Neural cell (in vitro differentiated cells): ENCODE data around the gene ATP6V1F. TPM values are rescaled to one million over a fixed set of nuclear protein-coding genes. Genes with fewer than 3 reads are reported as not detected.

ENCODE experiments used
- H2AFZ ChIP-seq: fragments of 200-600, 300-800 bp; sonication (generic), shearing (Covaris generic); 2 replicates; pipeline ENCODE4 v1.6.0; 2014; ENCODE audit warnings: low read depth, mild to moderate bottlenecking, antibody characterized with exemption, low read length, moderate library complexity
- H3F3A ChIP-seq: fragments of 200-600 bp; shearing (Covaris generic); 2 replicates; pipeline ENCODE4 v1.6.1; 2016; ENCODE audit warnings: mild to moderate bottlenecking, moderate library complexity, mixed read lengths, antibody characterized with exemption, low read length; ENCODE audit not compliant: insufficient read depth, poor library complexity, severe bottlenecking
- H3K27ac ChIP-seq: fragments of 200-600, 300-800 bp; sonication (generic), shearing (Covaris generic); 2 replicates; pipeline ENCODE4 v1.5.1; 2014; ENCODE audit warnings: mild to moderate bottlenecking, low read length, moderate library complexity
- H3K27me3 ChIP-seq: fragments of 300-800, 200-600 bp; sonication (generic), shearing (Covaris generic); 2 replicates; pipeline ENCODE4 v1.6.0; 2014; ENCODE audit warnings: mild to moderate bottlenecking, low read depth, low read length, moderate library complexity; ENCODE audit not compliant: insufficient read depth
- H3K36me3 ChIP-seq: fragments of 300-800, 200-600 bp; sonication (generic), shearing (Covaris generic); 2 replicates; pipeline ENCODE4 v1.5.1; 2014; ENCODE audit warnings: mild to moderate bottlenecking, antibody characterized with exemption, low read length, moderate library complexity; ENCODE audit not compliant: insufficient read depth
- H3K4me2 ChIP-seq: fragments of 300-800, 200-600 bp; sonication (generic), shearing (Covaris generic); 2 replicates; pipeline ENCODE4 v1.6.0; 2014; ENCODE audit warnings: mild to moderate bottlenecking, low read length
- H3K4me3 ChIP-seq: fragments of 300-800, 200-600 bp; sonication (generic), shearing (Covaris generic); 2 replicates; pipeline ENCODE4 v1.5.1; 2014; ENCODE audit warnings: mild to moderate bottlenecking, low read length, moderate library complexity
- H3K79me2 ChIP-seq: fragments of 200-600 bp; shearing (Covaris generic); replicated peaks from 2 replicates; pipeline ENCODE4 v1.6.0; 2014; ENCODE audit warnings: mild to moderate bottlenecking, low read length, moderate library complexity; ENCODE audit not compliant: insufficient read depth
- H3K9ac ChIP-seq: fragments of 300-800, 200-600 bp; sonication (generic), shearing (Covaris generic); 2 replicates; pipeline ENCODE4 v1.6.1; 2016; ENCODE audit warnings: mild to moderate bottlenecking, low read length, mixed read lengths
- H3K9me2 ChIP-seq: fragments of 200-600 bp; shearing (Covaris generic); 2 replicates; pipeline ENCODE4 v1.6.1; 2016; ENCODE audit warnings: mild to moderate bottlenecking, low read length, mixed read lengths; ENCODE audit not compliant: insufficient read depth
- H3K9me3 ChIP-seq: fragments of 200-600, 300-800 bp; sonication (generic), shearing (Covaris generic); 2 replicates; pipeline ENCODE4 v1.6.1; 2016; ENCODE audit warnings: mild to moderate bottlenecking, mixed run types, low read length, moderate library complexity, mixed read lengths
- H4K20me1 ChIP-seq: fragments of 200-600 bp; shearing (Covaris generic); 2 replicates; pipeline ENCODE4 v1.6.1; 2016; ENCODE audit warnings: mild to moderate bottlenecking, mixed run types; ENCODE audit not compliant: insufficient read depth
- CTCF ChIP-seq: fragments of 450-650 bp; IDR thresholded peaks from 2 replicates; pipeline ENCODE4 v1.5.1; 2014; ENCODE audit warnings: antibody characterized with exemption, mild to moderate bottlenecking, moderate library complexity; ENCODE audit not compliant: poor library complexity, severe bottlenecking
- EP300 ChIP-seq: fragments of 450-650 bp; conservative IDR thresholded peaks from 2 replicates; pipeline ENCODE4 v1.6.1; 2014; ENCODE audit warnings: antibody characterized with exemption, mild to moderate bottlenecking, moderate library complexity; ENCODE audit not compliant: poor library complexity, severe bottlenecking
- EZH2 ChIP-seq: fragments of 200-600, 300-800 bp; shearing (Covaris generic), sonication (generic); IDR thresholded peaks from 2 replicates; pipeline ENCODE4 v1.6.1; 2014; ENCODE audit warnings: antibody characterized with exemption, low read length, borderline replicate concordance, mild to moderate bottlenecking; ENCODE audit not compliant: insufficient read depth, poor library complexity, severe bottlenecking
- MXI1 ChIP-seq: fragments of 450-650 bp; conservative IDR thresholded peaks from 2 replicates; pipeline ENCODE4 v1.6.1; 2014; ENCODE audit warnings: antibody characterized with exemption, mild to moderate bottlenecking; ENCODE audit not compliant: poor library complexity, severe bottlenecking
- POLR2AphosphoS5 ChIP-seq: IDR thresholded peaks from 2 replicates; pipeline ENCODE4 v1.6.1; 2012
- RAD21 ChIP-seq: fragments of 450-650 bp; conservative IDR thresholded peaks from 2 replicates; pipeline ENCODE4 v1.6.1; 2014; ENCODE audit warnings: antibody characterized with exemption, mild to moderate bottlenecking, moderate library complexity
- SMC3 ChIP-seq: fragments of 450-650 bp; conservative IDR thresholded peaks from 2 replicates; pipeline ENCODE4 v1.6.1; 2014; ENCODE audit warnings: antibody characterized with exemption, mild to moderate bottlenecking, moderate library complexity; ENCODE audit not compliant: poor library complexity
- TAF1 ChIP-seq: IDR thresholded peaks from 2 replicates; pipeline ENCODE4 v1.6.1; 2012; ENCODE audit warnings: low read depth
- polyA plus RNA-seq: library from polyadenylated mRNA; depleted of rRNA; stranded (reverse); fragments of >200 nt; gene quantifications from 2 replicates; pipeline ENCODE4 v1.2.3, GENCODE V29; 2014
- TF ChIP-seq, protein P1 (sequence below): IDR thresholded peaks from 2 replicates; pipeline ENCODE4 v1.6.1; 2012; ENCODE audit warnings: borderline replicate concordance

ATP6V1F gene
- polyA plus RNA-seq, 1 donor from 2014 or later = 246 TPM

DNA sequence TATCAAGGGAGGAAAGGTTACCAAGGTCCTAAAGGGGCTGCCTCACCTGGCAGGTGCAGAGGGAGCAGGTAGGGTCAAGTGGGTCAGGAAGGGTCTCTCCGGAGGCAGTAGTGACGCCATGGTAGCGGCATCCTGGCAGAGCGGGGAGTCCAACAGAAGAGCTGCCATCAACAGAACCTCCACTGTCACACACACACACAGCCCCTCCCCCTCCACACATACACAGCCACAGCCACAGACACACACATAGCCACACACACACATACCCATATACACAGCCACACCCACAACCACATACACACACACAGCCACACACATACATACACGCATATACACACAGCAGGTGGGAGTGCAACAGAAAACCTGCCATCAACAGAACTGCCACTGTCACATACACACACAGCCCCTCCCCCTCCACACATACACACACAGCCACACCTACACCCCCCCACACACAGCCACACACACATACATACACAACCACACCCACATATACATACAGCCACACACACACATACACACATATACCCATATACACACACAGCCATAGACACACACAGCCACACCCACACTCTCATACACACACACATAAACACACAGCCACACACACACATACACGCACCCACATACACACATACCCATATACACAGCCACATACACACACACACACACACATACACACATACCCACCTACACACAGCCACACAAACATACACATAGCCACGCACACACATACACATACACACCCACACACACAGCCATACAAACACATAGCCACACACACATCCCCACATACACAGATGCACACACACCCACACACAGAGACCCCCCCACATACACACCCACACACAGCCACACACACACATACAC, 24.7 kb downstream of the ATP6V1F start:
- H2AFZ ChIP-seq = no peak overlapping the region

GRCh38 chr7:128888039-128888755, 25.5 kb downstream of the ATP6V1F start:
- Histone ChIP-seq H3K27ac (no peak overlapping the region), H4K20me1 (no peaks in the 10 kb centered on the region), H3K4me2 (no peak overlapping the region), H2AFZ (no peak overlapping the region), H3F3A (no peaks in the 10 kb centered on the region), H3K36me3 (no peaks in the 10 kb centered on the region), H3K9me2 (no peaks in the 10 kb centered on the region), H3K9ac (no peak overlapping the region), H3K9me3 (no peaks in the 10 kb centered on the region), H3K79me2 (no peaks in the 10 kb centered on the region), H3K4me3 (no peak overlapping the region), H3K27me3 (peaks cover 32% of the 10 kb centered on the region)
- TF ChIP-seq SMC3 (no peak), EP300 (no peak), POLR2AphosphoS5 (no peak), MXI1 (no peak), EZH2 (no peak), CTCF (no peak), RAD21 (no peak), TAF1 (no peak)
- TF ChIP-seq, protein P1, sequence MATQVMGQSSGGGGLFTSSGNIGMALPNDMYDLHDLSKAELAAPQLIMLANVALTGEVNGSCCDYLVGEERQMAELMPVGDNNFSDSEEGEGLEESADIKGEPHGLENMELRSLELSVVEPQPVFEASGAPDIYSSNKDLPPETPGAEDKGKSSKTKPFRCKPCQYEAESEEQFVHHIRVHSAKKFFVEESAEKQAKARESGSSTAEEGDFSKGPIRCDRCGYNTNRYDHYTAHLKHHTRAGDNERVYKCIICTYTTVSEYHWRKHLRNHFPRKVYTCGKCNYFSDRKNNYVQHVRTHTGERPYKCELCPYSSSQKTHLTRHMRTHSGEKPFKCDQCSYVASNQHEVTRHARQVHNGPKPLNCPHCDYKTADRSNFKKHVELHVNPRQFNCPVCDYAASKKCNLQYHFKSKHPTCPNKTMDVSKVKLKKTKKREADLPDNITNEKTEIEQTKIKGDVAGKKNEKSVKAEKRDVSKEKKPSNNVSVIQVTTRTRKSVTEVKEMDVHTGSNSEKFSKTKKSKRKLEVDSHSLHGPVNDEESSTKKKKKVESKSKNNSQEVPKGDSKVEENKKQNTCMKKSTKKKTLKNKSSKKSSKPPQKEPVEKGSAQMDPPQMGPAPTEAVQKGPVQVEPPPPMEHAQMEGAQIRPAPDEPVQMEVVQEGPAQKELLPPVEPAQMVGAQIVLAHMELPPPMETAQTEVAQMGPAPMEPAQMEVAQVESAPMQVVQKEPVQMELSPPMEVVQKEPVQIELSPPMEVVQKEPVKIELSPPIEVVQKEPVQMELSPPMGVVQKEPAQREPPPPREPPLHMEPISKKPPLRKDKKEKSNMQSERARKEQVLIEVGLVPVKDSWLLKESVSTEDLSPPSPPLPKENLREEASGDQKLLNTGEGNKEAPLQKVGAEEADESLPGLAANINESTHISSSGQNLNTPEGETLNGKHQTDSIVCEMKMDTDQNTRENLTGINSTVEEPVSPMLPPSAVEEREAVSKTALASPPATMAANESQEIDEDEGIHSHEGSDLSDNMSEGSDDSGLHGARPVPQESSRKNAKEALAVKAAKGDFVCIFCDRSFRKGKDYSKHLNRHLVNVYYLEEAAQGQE = no peak

More for the DNA sequence above, 24.7 kb downstream of the ATP6V1F start:
- no peaks in the 10 kb centered on the region for H4K20me1 ChIP-seq
- no peak overlapping the region for H3K4me2 ChIP-seq
- H3F3A ChIP-seq = no peaks in the 10 kb centered on the region
- no peaks in the 10 kb centered on the region for H3K79me2 ChIP-seq
- H3K27me3 ChIP-seq = peaks cover 32% of the 10 kb centered on the region
- H3K4me3 ChIP-seq = no peak overlapping the region
- no peaks in the 10 kb centered on the region for H3K9me2 ChIP-seq
- H3K36me3 ChIP-seq = no peaks in the 10 kb centered on the region
- TF ChIP-seq SMC3 (no peak), MXI1 (no peak), RAD21 (no peak), EZH2 (no peak), EP300 (no peak), TAF1 (no peak)
- TF ChIP-seq, protein P1 = no peak
- H3K9ac ChIP-seq = no peak overlapping the region
- no peaks in the 10 kb centered on the region for H3K9me3 ChIP-seq
- H3K27ac ChIP-seq = no peak overlapping the region
